Amygdala (tissue), 56 donors: ENCODE data around the gene NTNG1.

ENCODE experiments used
- DNase-seq, 56 donors: peaks; one replicate each; lab custom pipeline; 2025; lab: John Stamatoyannopoulos, UW

The NTNG1 gene

DNA sequence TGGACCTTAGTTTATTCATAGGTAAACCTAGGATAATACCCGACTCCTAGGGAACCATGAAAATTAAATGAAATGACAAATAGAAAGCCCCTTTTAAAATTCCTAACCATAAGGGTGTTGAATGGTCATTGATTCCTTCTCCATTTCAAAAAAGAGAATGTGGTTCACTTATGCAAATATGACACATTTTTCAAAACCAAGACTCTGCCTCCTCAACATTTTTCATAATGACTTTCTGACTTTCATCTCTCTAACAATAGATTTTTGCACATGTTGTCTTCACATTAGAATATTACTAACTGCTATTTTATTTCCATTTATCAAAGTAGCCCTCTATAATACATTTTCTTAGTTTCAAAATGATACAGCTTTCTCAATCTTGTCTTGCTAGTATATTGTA is 169.1 kb downstream of the NTNG1 start:
- no peak for DNase-seq

DNA sequence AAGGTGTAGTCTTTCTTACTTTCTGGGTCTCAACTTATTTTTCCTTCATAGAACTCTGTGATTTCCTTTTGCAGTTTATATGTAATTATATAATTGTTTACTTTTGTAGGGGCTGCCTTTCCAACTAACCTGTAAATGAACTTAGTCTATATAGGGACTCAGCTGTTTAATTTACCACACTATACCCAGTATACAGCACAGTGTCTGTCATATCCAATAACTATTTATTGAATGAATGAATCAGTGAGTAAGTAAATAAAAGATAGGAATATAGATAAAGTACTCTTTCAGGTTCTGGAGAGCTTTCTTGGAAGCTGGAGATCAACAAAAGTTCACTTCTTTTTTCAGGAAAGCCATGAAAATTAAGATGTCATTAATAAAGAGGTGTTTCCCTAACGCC is 174.8 kb downstream of the NTNG1 start:
- DNase-seq: no peak

DNA sequence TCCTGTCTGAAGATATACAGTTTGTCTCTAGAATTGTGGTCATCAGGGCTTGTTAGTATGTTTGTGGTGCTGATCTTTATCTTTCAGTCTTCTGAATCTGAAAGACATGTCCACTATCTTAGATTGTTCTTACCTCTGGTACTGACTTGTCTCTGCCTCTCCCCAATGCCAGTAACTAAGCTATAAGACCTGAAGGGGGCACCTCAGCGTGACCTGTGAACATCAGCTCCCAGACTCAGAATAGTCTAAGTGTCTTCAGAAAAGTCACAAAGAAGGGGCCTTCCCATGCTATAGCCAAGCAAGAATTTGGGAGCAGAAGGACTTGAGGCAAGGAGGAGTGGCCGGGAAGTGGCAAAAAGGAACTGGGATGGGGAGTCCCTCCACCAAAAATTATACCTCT is 178.1 kb downstream of the NTNG1 start:
- DNase-seq: no peak

DNA sequence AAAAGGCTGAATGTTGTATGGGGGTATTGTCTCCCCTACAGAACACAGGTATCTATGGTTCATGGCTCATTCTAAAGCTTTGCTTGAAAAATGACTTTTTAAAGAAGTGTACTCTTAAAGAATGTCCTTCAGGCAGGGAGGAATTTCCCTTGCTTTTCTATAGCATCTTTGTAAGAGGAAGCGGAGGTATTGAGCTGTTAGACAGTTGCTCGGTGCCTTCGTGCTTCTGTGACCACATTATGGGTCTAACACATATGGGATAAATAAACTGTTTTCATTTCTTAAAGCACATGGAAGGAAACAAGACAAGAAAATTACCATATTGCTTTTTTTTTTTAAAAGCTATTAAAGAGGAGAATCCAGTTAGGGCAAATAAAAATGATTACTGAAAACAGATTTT is 182.9 kb downstream of the NTNG1 start:
- no peak for DNase-seq

DNA sequence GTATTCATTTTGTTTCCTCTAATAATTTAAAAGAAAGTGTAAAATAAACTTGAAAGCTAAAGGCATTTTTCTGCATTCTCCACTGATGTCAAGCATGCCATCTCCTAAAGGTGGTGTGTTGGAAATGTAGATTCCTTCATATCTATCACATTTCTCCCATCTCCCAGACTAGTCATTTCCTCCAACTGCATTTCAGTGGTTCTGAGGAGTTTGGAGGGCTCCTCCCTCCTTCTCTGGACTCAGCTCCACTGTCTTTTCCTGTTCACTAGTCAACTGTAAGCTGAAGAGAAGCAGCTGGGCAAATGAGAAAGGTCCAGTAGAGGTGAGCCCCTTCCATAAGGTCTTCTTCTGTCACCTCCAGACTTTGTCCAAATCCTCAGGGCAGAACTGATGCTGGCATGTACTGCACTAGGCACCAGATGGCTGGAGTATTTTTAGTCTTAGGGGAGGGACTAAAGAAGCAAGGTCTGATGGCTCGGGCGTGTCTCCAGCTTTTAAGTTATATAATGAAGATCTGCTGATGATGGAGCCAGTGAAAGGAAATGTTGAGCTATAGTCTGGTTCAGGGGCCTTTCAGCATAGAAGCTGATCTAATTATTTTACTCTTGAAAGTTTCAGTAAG is 186.1 kb downstream of the NTNG1 start:
- no peak for DNase-seq

DNA sequence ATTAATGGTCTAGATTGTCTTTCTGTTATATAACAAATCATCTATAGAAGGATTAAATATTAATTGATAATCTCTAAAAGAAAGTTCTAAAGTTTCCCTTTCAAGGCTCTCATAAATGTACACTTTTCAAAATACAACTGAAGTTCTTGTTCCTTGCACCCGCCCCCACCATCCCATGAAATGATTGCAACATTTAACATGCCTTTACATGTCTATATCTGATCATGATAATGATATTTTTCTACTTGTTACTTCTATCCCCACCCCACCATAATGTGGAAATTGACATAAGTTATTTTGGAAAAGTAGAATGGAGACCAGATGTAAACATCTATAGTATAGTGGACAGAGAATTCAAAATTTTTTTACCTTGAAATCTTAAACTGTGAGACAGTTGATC is 186.6 kb downstream of the NTNG1 start:
- no peak for DNase-seq

DNA sequence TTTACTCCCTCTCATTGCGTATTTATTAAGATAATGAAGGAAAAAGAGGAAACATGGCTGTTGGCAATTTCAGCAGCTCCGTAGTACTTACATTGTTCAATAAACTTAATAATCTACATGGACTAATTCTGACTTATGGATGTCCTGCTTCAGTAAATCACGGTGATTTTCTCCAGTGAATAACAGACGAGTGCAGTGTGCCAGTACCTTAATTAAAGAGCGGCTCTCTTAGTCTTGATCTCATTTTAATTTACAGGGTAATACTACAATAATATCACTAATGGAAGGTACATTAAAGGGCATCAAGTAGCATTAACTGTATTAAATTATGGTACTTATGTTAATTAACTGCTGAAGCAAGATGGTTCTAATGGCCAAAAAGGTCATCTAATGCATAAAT is 187.2 kb downstream of the NTNG1 start:
- no peak for DNase-seq

DNA sequence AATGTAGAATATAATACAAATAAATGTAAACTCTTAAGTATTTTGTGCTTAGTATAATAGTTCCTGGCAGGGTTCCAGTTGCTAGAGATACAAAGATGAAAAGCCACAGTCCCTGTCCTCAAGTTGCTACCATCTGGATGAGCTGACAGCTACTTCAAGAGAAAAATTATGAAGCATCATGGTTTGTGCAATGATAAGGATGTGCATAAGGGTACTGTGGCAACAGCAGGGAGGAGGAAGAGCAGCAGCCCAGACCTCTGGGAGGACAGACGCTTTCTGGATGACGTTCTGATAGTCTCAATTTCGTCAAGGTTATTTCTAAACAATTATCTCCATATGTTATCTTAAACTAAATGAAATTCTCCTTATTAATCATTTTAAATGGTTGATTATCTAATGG is 198.9 kb downstream of the NTNG1 start:
- DNase-seq: no peak

DNA sequence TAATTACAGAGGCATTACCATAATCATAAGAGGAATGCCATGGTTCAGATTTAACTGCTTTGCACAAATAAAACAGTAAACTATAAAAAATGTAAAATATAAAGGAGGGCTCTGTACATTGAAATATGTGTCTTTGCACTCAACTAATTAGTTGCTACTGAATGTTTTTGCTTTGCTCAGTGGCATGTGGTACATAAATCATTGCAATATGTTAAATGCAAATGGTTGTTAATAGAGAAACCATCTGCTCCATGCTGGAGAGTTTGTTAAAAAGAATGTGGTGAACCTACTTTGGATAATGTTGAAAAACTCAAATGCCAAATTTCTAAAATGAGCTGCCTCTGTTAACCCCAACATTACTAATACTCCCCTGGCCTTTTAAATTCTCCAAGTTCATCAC is 201.5 kb downstream of the NTNG1 start:
- no peak for DNase-seq

DNA sequence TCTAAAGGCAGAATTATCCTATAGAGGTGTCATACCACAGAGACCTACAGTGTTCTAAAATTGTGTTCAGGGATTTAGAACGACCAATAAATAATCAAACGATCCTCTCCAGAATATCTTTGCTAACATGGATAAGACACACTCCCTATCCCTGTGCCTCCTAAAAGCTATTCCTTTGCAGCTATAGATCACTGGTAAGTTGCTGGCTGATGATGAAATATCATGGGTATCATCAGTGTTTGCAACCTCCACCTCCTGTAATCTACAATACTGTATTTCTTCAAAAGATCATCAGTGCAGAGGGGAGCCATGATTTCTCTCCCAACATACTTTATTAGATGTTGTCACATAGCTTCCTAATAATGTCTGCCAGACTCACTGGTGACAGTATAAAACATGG is 201.9 kb downstream of the NTNG1 start:
- no peak for DNase-seq

DNA sequence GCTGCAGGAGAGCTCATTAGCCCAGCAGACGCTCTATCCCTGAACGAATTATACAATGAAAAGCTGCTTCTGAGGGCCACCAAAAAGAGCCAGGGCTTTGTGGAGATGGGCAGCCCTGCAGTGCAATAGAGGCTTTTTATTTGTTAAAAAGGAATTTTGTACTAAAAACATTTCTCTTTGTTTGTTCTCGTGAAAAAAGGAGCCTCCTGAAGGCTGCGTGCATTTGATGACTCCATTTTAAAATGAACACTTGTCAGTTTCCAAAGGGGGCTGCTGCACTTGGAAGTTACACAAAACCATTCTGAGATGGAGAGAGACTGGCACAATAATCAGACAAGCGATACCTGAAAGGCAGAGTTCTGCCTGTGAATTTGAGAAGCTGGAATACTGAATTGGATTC is 202.8 kb downstream of the NTNG1 start:
- no peak for DNase-seq

DNA sequence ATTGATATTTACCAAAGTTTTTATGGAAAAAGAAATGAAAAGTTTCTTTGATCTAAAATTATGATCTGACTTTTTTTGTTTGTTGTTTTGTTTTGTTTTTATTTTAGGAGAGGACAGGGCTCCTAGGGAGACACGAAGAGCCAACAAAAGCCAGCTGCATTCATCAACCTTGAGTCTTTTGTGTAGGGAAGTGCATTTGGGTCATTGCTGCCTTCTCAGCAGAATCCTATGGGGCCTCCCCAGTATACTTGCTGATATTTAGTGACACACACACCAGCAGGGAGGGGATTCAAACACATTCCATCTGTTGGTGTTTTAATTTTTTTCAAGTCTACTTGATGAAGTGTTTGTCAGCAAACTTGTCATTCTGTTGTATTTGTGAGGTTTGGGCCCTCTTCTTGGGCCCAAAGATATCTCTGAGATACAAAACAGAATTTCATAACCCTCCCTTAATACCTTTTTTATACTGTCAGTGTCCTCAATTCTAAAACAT is 203.5 kb downstream of the NTNG1 start:
- no peak for DNase-seq

DNA sequence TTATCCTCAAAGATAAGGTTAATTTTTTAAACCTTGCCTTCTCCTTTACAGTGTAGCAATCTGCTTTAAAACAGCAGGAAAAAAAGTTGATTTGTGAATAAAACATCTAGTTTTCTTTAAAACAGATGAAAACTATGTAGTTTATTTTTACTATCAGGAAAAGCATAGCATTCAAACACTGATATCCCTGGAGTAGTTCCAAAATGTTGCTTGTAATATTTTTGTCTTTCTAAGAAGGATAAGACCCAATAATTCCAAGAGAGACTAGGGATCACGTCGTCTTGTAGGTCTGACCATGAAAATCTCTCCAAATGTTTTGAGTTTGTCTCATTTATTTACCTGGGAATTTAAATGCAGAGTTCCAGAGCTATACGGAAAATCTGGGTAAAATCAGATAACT is 204.0 kb downstream of the NTNG1 start:
- no peak for DNase-seq

DNA sequence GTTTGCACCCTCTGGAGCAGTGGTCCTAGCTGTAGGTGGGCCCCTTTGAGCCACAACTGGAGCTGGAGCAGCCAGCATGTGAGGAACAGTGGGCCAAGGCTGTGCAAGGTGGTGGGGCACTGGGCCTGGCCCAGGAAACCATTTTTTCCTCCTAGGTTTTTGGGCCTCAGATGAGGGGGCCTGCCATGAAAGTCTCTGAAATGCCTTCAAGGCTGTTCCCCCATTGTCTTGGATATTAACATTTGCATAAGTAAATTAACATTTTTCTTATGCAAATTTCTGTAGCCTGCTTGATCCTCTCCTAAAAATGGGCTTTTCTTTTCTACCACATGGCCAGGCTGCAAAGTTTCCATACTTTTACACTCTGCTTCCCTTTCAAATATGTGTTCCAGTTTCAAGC is 212.0 kb downstream of the NTNG1 start:
- no peak for DNase-seq

DNA sequence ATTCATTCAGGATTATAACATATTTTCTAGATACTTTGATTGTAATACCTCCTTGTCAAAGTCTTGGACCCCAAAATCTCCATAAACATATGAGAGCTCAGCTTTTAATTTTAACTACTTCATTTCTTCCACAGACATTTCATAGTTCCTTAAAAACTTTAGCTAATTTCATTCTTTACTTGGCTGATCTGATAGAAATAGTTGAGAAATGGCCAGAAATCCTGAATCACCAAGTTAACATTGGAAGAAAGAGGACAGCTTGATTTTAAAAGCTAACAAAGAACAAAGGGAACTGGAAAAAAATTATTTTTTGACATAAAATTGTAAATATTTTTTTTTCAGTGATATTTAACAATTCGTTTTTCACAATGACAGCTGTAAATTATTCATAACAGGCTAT is 216.5 kb downstream of the NTNG1 start:
- DNase-seq: no peak

DNA sequence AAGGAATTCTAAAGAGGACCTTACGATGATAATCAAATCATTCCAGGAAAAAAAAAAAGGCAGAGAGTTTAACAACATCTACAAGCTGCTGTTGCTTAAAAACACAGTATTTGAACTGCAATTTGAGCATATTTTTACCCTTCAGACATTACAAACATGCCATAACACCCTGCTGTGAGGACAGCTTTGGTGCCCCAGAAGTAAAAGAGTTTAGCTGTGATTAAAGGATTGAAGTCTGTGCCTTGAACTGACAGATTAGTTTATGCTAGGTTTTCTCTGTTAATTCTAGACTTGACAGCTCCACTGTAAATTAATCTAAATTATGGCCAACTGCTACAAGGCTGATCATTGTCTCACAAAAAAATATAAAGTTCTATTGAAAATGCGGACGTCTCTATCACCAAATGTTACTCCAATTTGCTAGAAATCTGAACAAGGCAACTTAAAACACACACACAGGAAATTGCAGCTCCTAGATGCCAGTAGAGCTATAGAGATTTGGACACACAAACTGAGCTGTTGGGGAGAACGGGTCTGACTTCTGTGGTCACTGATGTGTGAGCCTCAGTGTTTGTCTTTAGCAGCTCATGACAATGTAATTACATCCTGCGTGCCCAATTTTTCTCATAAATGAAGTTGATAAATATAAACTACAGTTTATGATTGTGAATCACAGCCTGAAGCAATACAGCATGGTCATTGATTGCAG is 217.9 kb downstream of the NTNG1 start:
- DNase-seq: no peak

DNA sequence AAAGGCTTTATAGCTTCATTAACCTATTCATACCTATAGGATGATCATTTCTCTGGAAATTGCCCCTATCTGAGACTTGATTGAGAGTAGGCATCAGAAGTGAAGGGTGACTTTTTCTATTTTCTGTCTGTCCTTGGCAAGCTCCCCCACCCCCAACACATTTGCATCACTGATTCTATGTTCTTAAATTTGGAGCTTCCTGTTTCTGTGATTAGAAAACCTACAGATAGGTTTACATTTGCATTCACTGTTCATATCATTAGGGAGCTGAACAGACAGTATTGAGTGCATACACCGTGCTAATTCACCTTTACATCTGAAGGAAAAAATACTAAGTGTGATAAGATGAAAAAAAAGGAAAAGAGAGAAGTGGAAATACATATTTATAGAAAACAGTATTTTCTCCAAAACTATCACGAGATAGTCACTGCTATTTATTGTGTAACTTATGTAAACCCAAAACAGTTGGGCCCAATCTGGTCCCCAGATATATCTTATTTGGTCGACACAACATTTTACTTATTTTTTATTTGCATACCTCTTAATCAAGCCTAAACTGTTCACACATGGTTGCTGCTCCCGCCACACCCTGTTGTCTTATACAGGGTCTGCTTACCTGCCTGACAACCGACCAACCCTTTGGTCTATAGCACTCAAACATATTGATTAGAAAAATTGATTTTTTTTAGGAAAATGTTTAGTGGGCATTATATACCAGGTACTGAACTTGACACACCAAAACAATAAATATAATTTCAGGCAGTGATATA is 218.8 kb downstream of the NTNG1 start:
- no peak for DNase-seq

DNA sequence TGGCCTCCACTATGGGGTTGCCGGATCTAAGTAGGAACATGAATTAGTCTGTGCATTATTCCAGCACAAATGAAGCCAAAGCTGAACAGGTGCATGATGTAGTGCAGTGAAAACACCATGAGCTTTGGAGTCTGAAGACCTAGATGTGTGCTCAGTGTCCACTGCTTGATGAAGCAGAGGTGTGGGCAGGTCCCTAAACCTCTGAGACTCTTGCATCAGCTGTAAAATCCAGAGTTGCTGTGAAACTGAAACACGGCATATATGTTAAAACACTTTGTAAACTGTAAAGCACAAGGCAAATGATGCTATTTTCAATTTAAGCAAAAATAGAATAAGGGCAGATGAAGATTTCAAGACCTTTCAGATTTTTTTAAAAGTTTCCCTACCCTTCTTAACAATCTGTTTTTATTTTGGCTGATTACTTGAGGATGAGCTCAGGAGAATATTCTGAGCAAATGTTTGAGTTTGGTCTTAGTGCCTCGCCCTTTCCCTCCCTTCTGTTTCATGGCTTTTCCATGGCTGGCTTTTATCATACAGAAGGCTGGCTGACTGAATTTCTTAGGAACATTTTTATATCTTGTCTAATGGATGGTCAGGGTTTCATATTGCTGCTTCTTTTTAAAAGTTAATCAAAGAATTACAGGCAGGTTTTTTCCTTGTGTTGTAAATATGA is 221.8 kb downstream of the NTNG1 start:
- no peak for DNase-seq

DNA sequence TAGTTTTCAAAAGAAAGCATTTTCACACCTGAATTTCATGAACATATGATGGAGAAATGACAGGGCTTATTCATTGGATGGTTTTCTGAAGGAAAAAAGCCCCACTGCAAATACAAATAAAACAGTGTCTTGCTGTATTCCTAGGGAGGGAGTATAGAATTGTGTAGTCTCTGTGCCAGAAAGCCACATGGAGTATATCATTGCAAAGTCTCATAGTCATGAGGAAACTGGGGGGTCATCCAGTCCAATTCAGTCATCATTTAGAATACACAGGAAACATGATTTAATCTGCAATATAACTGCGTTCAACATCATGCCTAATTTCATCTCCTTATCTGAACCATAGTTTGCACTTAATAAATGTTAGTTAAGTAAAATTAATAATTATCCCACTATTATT is 222.3 kb downstream of the NTNG1 start:
- DNase-seq: no peak

DNA sequence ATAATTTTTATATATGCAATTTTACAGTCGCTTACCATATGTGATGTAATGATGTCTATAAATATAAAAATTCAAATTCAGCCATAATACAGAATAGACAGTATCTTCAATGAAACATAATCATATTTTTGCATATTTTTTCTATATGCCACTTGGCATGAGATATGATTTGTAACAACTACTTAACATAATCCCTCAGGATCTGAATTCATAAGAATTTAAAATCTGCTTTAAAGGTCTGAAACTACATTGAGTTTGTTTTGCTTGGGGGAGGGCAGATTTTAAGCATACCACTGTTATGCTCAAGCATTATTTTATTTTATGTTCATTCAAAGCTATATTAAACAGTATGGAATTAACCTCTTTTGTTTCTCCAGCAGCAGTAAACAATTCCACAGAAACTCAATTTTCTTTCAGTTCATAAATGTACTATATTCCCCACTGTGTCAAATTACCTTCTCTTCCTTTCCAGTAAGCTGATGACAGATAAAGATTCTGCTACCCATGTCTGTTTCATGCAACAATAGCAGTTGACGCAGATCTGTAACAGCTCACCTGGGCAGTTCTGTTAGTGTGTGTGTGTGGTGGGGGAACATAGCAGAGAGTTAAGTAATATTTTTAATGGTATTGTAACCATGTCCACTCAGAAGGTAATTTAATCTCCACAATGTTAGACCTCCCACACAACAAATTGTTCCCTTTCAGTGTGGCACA is 224.8 kb downstream of the NTNG1 start:
- DNase-seq: no peak

DNA sequence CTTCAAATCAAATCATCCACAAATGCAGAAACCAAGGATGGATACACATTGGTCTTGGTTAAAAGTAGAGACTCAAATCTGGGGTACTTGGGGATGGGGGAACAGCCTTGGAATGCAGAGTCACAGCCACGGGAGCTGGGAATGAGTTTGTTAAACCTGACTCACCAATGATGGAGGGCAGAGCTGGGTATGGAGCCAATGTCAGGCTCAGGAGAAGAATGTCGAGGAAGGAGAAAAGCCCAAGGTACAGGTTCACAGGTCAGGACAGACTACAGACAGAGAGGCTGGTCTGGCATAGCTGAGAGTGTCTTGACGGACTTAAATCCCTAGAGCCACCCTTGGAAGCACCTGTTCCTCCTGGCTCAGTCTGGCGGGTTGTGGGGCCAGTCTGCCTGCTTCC is 237.6 kb downstream of the NTNG1 start:
- DNase-seq: no peak
